T-helper 1 cell (primary cell): ENCODE results near the gene CDC42BPG.

Experiments used
- DNase-seq, 5 donors: peaks; one replicate each; pipeline ENCODE4 v3.0.0-alpha.2; 2012 to 2020

The CDC42BPG gene

GRCh38 chr11:64864473-64865285 lies 20.2 kb upstream of the CDC42BPG start:
- no peak for DNase-seq

- DNase-seq: no peak
These were observed 19.7 kb upstream of the CDC42BPG start for GRCh38 chr11:64864135-64864472.

- DNase-seq: no peak
These were observed 19.1 kb upstream of the CDC42BPG start for GRCh38 chr11:64863391-64864060.

- no peak for DNase-seq
These were observed 18.5 kb upstream of the CDC42BPG start for GRCh38 chr11:64862987-64863390.

GRCh38 chr11:64861227-64861975 lies 16.9 kb upstream of the CDC42BPG start:
- DNase-seq: peak in 1 of 5 donors; percentile 60

- peak in 2 of 5 donors; percentile 53 to 94 for DNase-seq
These were observed 15.3 kb upstream of the CDC42BPG start for GRCh38 chr11:64859542-64860414.

- DNase-seq: peak; percentile 33 to 87 (median 62)
These were observed 14.2 kb upstream of the CDC42BPG start for GRCh38 chr11:64858467-64859263.

GRCh38 chr11:64857485-64857884 lies 13.0 kb upstream of the CDC42BPG start:
- DNase-seq: no peak

GRCh38 chr11:64856382-64857227 lies 12.2 kb upstream of the CDC42BPG start:
- peak in 1 of 5 donors; percentile 50 for DNase-seq

- no peak for DNase-seq
These were observed 11.3 kb upstream of the CDC42BPG start for GRCh38 chr11:64855596-64856304.

- DNase-seq: no peak
These were observed 10.4 kb upstream of the CDC42BPG start for GRCh38 chr11:64854534-64855502.

GRCh38 chr11:64854157-64854533 lies 9.7 kb upstream of the CDC42BPG start:
- DNase-seq: no peak

- peak in 1 of 5 donors; percentile 41 for DNase-seq
These were observed 9.3 kb upstream of the CDC42BPG start for GRCh38 chr11:64853709-64854108.

GRCh38 chr11:64852804-64853509 lies 8.5 kb upstream of the CDC42BPG start:
- DNase-seq: no peak

- DNase-seq: no peak
These were observed 7.4 kb upstream of the CDC42BPG start for GRCh38 chr11:64851831-64852351.

- peak; percentile 50 to 63 (median 57) for DNase-seq
These were observed 6.6 kb upstream of the CDC42BPG start for GRCh38 chr11:64850979-64851567.

GRCh38 chr11:64849598-64850356 lies 5.3 kb upstream of the CDC42BPG start:
- no peak for DNase-seq
